Progenitor cell of endocrine pancreas (in vitro differentiated cells): ENCODE data around the gene PM20D1. TPM values are rescaled to one million over a fixed set of nuclear protein-coding genes. Genes with fewer than 3 reads are reported as not detected.

Source experiments
- DNase-seq: peaks from one replicate; pipeline ENCODE4 v3.0.0; 2021; ENCODE audit warnings: low spot score; ENCODE audit not compliant: unreplicated experiment
- H3K27ac Mint-ChIP-seq: 2 replicates; pipeline ENCODE4 v1.8.0; 2021; ENCODE audit warnings: mild to moderate bottlenecking, moderate library complexity, mixed read lengths
- H3K27me3 Mint-ChIP-seq: 2 replicates; pipeline ENCODE4 v1.8.0; 2021; ENCODE audit warnings: mixed read lengths
- H3K36me3 Mint-ChIP-seq: 2 replicates; pipeline ENCODE4 v1.8.0; 2022; ENCODE audit warnings: mixed read lengths; ENCODE audit not compliant: insufficient read depth
- H3K4me1 Mint-ChIP-seq: 2 replicates; pipeline ENCODE4 v1.8.0; 2021; ENCODE audit warnings: low read depth, mixed read lengths
- H3K4me3 Mint-ChIP-seq: 2 replicates; pipeline ENCODE4 v1.8.0; 2021; ENCODE audit warnings: low read depth, mild to moderate bottlenecking, moderate library complexity, mixed read lengths
- H3K9me3 Mint-ChIP-seq: 2 replicates; pipeline ENCODE4 v1.8.0; 2021; ENCODE audit warnings: low read depth, mixed read lengths
- total RNA-seq: library from RNA; stranded (reverse); gene quantifications from 2 replicates; pipeline ENCODE4 v1.2.1, GENCODE V29; 2021
- TF ChIP-seq, protein P1 (sequence below): fragments of 200-600 bp; sonication (generic); IDR thresholded peaks from one replicate; pipeline ENCODE4 v1.5.0; 2021; ENCODE audit warnings: antibody characterized with exemption, mild to moderate bottlenecking; ENCODE audit not compliant: unreplicated experiment

PM20D1 gene
- total RNA-seq, 1 donor from 2014 or later: not detected

DNA sequence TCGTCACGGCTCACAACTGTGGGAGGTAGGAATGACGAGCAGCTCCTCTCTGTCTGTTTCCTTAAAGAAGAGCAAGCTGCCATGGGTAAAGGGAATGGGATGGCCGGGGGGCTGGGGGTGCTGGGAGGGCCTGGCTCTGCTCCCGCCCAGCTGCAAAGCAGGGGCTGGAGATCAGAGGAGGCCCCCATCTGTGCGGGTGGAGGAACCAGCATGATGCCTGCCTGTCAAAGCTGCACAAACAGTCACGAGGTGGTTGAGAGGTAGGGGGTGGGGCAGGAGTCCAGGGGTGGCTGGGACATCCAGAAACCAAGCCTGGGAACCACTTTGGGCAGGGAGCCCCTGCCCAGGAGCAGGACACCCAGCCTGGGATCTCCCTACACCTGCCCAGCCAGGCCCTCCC, 49.5 kb downstream of the PM20D1 start:
- Mint-ChIP-seq H3K36me3 (peaks cover 14% of the 10 kb centered on the region), H3K9me3 (no peaks in the 10 kb centered on the region), H3K4me1 (peaks cover 5% of the 10 kb centered on the region), H3K4me3 (no peak overlapping the region), H3K27me3 (no peaks in the 10 kb centered on the region), H3K27ac (no peak overlapping the region)
- TF ChIP-seq, protein P1, sequence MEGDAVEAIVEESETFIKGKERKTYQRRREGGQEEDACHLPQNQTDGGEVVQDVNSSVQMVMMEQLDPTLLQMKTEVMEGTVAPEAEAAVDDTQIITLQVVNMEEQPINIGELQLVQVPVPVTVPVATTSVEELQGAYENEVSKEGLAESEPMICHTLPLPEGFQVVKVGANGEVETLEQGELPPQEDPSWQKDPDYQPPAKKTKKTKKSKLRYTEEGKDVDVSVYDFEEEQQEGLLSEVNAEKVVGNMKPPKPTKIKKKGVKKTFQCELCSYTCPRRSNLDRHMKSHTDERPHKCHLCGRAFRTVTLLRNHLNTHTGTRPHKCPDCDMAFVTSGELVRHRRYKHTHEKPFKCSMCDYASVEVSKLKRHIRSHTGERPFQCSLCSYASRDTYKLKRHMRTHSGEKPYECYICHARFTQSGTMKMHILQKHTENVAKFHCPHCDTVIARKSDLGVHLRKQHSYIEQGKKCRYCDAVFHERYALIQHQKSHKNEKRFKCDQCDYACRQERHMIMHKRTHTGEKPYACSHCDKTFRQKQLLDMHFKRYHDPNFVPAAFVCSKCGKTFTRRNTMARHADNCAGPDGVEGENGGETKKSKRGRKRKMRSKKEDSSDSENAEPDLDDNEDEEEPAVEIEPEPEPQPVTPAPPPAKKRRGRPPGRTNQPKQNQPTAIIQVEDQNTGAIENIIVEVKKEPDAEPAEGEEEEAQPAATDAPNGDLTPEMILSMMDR: no peak
- DNase-seq: no peak

DNA sequence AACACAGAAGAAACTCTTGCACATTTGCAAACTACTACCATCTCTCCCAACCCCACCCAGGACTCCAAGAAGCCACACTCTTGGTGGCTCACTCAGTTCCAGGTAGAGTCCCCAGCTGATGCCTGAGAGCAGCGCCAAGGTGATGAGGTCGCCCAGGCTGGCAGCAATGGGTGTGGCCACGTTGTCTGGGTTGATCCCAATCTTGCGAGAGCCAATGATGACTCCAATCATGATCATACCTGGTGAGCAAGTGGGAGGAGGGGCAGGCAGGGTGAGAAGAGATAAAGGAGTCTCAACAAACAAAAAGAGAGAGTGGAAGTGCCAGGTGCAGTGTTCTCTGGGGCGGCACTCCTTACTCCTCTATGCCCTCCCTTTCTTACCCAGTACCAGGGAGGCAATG, 51.4 kb downstream of the PM20D1 start:
- no peak overlapping the region for H3K4me3 Mint-ChIP-seq
- no peak for DNase-seq
- H3K4me1 Mint-ChIP-seq: peaks cover 5% of the 10 kb centered on the region
- peaks cover 15% of the 10 kb centered on the region for H3K36me3 Mint-ChIP-seq
- TF ChIP-seq, protein P1: no peak
- no peak overlapping the region for H3K27ac Mint-ChIP-seq
- H3K9me3 Mint-ChIP-seq: no peaks in the 10 kb centered on the region
- no peaks in the 10 kb centered on the region for H3K27me3 Mint-ChIP-seq

DNA sequence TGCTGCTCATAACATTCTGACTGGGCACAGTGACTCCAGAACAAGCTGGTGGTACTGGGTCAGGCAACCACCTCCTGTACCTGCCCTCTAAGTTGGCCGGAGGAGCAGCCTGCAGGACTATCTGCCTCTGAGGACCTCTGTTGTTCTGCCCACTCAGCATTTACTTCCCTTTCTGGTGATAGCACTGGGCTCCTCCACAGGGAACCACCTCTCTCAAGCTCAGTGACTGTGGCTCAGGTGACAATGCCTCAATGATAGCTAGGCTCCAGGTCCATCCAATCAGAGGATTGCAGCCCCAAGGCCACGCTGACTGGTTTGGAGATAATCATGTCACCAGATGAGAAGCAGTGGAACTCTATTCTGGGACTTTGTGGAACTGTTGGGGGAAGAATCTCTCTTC, 52.8 kb downstream of the PM20D1 start:
- Mint-ChIP-seq H3K27me3 (no peaks in the 10 kb centered on the region), H3K27ac (no peak overlapping the region), H3K36me3 (peaks cover 15% of the 10 kb centered on the region), H3K4me1 (peaks cover 7% of the 10 kb centered on the region), H3K9me3 (no peaks in the 10 kb centered on the region), H3K4me3 (no peak overlapping the region)
- DNase-seq: no peak
- TF ChIP-seq, protein P1: no peak

DNA sequence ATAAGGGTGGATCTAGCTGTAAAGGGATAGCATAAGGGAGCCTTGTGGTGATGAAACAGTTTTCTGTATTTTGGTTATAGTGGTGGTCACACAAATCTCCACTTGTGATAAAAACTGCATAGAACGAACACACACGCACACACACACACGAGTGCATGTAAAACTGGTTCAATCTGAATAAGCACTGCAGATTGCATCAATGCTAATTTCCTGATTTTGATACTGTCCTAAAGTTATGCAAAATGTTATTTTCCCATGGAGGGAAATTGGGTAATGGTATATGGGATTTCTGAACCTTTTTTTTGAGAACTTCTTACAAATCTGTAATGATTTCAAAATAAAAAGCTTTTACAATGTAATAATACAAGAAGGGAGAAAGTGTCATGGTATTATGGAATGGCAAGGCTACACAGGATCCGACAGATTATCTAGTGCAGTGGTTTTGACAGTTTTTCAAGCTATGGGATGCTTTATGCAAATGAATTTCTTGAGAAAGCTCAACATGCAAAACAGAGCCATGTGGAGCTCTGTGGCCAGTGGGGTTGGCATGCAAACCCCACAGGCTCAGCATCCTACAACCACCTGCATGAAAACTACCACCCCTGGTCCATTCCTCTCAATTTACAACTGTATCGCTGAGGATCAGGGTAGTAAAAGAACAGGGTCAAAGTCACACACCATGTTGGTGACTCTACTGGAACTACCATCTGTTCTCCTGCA, 55.8 kb downstream of the PM20D1 start:
- Mint-ChIP-seq H3K27me3 (no peaks in the 10 kb centered on the region), H3K36me3 (peaks cover 15% of the 10 kb centered on the region), H3K27ac (no peak overlapping the region), H3K9me3 (no peaks in the 10 kb centered on the region), H3K4me1 (peaks cover 3% of the 10 kb centered on the region), H3K4me3 (no peak overlapping the region)
- no peak for DNase-seq
- TF ChIP-seq, protein P1: no peak

DNA sequence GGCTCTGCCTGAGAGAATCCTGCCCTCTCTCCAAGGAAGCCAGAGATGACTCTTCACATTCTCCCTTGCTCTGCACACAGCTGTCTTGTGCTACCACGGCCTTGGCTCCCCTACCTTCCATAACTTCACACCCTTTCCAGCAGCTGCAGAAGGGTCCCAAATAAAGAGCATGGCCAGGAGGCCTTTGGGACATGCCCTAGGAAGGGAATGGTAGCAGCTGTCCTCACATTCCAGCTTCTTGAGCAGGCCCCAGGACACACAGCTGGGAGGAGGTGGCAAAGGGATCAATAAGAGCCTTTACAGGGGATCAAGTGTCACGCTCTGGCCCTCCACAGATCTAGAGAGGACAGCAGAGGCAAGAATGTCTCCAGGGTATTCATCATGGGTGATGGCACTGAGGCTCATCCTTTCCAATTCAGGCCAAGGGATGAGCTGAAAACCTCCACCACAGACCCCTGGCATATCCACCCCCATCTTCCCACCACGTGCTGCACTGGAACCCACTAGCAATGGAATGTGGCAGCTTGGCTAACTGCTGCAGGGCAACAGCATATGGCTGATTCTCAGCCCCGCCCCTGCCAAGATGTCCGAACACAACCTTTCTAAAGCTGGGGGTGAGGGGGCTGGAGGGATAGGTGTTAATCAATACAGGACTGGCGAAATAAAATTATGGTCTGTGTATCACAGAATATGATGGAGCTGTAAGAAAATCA, 56.8 kb downstream of the PM20D1 start:
- DNase-seq: no peak
- H3K36me3 Mint-ChIP-seq: peaks cover 9% of the 10 kb centered on the region
- TF ChIP-seq, protein P1: no peak
- peaks cover 3% of the 10 kb centered on the region for H3K4me1 Mint-ChIP-seq
- no peak overlapping the region for H3K4me3 Mint-ChIP-seq
- H3K27me3 Mint-ChIP-seq: no peaks in the 10 kb centered on the region
- no peaks in the 10 kb centered on the region for H3K9me3 Mint-ChIP-seq
- no peak overlapping the region for H3K27ac Mint-ChIP-seq
